Measurements from ENCODE around the gene SLC24A2. TPM values are rescaled to one million over a fixed set of nuclear protein-coding genes. Genes with fewer than 3 reads are reported as not detected.
"Not testable (repeated sequence)": the region's sequence is repeated elsewhere in the genome, so short reads cannot be mapped to it uniquely, and the experiment has no call there.

SLC24A2 gene
- not detected in 2 replicates for total RNA-seq

- TF ChIP-seq, protein P1, sequence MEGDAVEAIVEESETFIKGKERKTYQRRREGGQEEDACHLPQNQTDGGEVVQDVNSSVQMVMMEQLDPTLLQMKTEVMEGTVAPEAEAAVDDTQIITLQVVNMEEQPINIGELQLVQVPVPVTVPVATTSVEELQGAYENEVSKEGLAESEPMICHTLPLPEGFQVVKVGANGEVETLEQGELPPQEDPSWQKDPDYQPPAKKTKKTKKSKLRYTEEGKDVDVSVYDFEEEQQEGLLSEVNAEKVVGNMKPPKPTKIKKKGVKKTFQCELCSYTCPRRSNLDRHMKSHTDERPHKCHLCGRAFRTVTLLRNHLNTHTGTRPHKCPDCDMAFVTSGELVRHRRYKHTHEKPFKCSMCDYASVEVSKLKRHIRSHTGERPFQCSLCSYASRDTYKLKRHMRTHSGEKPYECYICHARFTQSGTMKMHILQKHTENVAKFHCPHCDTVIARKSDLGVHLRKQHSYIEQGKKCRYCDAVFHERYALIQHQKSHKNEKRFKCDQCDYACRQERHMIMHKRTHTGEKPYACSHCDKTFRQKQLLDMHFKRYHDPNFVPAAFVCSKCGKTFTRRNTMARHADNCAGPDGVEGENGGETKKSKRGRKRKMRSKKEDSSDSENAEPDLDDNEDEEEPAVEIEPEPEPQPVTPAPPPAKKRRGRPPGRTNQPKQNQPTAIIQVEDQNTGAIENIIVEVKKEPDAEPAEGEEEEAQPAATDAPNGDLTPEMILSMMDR (conservative IDR thresholded peaks at IDR 0.05; ENCODE audit: low read depth, low read length) = no peak
- H3K4me3 ChIP-seq (ENCODE audit: low read depth, low read length) = no peak within 1 kb of the TSS
These were observed at the start of gene SLC24A2 for GRCh38 chr9:19788614-19789271. Gene SLC24A2 (minus strand): TSS chr9:19789037.

DNA sequence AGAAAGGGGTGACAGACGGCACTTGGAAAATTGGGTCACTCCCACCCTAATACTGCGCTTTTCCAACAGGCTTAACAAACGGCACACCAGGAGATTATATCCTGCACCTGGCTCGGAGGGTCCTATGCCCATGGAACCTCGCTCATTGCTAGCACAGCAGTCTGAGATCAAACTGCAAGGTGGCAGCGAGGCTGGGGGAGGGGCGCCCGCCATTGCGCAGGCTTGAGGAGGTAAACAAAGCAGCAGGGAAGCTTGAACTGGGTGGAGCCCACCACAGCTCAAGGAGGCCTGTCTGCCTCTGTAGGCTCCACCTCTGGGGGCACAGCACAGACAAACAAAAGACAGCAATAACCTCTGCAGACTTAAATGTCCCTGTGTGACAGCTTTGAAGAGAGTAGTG, 44.5 kb upstream of the SLC24A2 start:
- not testable (repeated sequence) for DNase-seq (ENCODE audit: low read depth); H3K4me3 ChIP-seq (ENCODE audit: low read depth, low read length)

More at GRCh38 chr9:19788614-19789271, at the start of gene SLC24A2:
- no peak for DNase-seq (ENCODE audit: low read depth)

DNA sequence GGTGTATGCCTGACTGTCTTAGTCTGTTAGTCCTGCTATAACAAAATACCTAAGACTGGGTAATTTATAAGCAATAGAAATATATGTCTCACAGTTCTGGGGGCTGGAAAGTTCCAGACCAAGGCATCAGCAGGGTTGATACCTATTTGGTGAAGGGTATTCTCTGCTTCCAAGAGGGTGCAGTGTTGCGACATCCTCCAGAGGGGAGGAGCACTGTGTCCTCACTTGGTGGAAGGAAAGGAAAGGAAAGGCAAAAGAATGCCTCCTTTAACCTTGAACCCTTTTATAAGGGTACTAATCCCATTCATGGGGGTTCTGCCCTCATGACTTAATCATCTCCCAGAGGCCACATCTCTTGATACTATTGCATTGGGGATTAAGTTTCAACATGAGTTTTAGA, 42.0 kb upstream of the SLC24A2 start:
- TF ChIP-seq, protein P1 (conservative IDR thresholded peaks at IDR 0.05; ENCODE audit: low read depth, low read length) = no peak
- no peak overlapping the region for H3K4me3 ChIP-seq (ENCODE audit: low read depth, low read length)
- DNase-seq (ENCODE audit: low read depth) = no peak

DNA sequence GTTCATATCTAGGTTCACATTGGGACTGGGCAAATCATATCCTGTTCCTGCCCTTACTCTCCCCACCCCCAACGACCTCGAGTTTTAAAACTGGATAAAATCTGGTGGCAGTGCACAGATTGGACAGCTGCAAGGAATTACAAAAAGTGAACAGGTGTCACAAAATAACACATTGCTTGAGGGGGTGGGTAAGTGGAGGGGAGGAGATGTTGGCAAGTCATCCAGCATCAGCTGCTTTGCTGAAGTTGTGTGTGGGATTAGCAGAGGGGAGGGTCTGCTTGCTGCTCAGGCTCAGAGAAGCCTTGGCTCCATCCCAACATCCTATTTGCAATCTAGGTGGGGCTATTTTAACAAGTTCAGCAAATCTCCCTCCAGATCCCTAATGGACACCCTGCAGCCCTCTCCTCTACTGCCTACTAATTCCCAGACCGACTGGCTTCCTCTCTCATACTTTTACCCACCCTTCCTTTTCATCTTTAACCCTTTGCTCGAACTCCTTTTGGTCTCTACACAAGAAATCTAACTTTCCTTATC, 39.8 kb upstream of the SLC24A2 start:
- DNase-seq (ENCODE audit: low read depth) = no peak
- TF ChIP-seq, protein P1 (conservative IDR thresholded peaks at IDR 0.05; ENCODE audit: low read depth, low read length) = no peak
- H3K4me3 ChIP-seq (ENCODE audit: low read depth, low read length) = no peak overlapping the region

- no peak overlapping the region for H3K4me3 ChIP-seq (ENCODE audit: low read depth, low read length)
- DNase-seq (ENCODE audit: low read depth) = no peak
- TF ChIP-seq, protein P1 (conservative IDR thresholded peaks at IDR 0.05; ENCODE audit: low read depth, low read length) = no peak
These were observed 27.9 kb upstream of the SLC24A2 start for GRCh38 chr9:19816769-19817168.

- TF ChIP-seq, protein P1 (conservative IDR thresholded peaks at IDR 0.05; ENCODE audit: low read depth, low read length) = no peak
These were observed 23.4 kb upstream of the SLC24A2 start for GRCh38 chr9:19812194-19812593.

GRCh38 chr9:19809422-19810269, 20.8 kb upstream of the SLC24A2 start:
- no peak for DNase-seq (ENCODE audit: low read depth)
- no peak overlapping the region for H3K4me3 ChIP-seq (ENCODE audit: low read depth, low read length)
- TF ChIP-seq, protein P1 (conservative IDR thresholded peaks at IDR 0.05; ENCODE audit: low read depth, low read length) = no peak

More at GRCh38 chr9:19812194-19812593, 23.4 kb upstream of the SLC24A2 start:
- H3K4me3 ChIP-seq (ENCODE audit: low read depth, low read length) = no peak overlapping the region
- DNase-seq (ENCODE audit: low read depth) = no peak

Measured in epithelial cell of proximal tubule (primary cell).